Subcutaneous abdominal adipose tissue (tissue), 5 donors: ENCODE results near the gene OXCT1.
"Not testable (repeated sequence)": the region's sequence is repeated elsewhere in the genome, so short reads cannot be mapped to it uniquely, and the experiment has no call there.

ENCODE experiments used
- H3K27ac ChIP-seq: one replicate; pipeline ENCODE4 v1.7.0; 2013; ENCODE audit warnings: low read depth, mild to moderate bottlenecking, inconsistent platforms, low read length, moderate library complexity
- H3K27me3 ChIP-seq, 5 donors: one replicate each; pipeline ENCODE4 v1.7.0; 2013; ENCODE audit warnings: low read length in 5 of 5, inconsistent platforms in 1 of 5; ENCODE audit not compliant: control insufficient read depth in 5 of 5, insufficient read depth in 4 of 5
- H3K36me3 ChIP-seq, 5 donors: one replicate each; pipeline ENCODE4 v1.7.0; 2013; ENCODE audit warnings: low read length in 5 of 5; ENCODE audit not compliant: control insufficient read depth in 5 of 5, insufficient read depth in 5 of 5
- H3K4me1 ChIP-seq, 5 donors: one replicate each; pipeline ENCODE4 v1.7.0; 2013; ENCODE audit warnings: low read length in 5 of 5, mild to moderate bottlenecking in 3 of 5, moderate library complexity in 1 of 5; ENCODE audit not compliant: control insufficient read depth in 5 of 5, insufficient read depth in 5 of 5
- H3K4me3 ChIP-seq, 5 donors: one replicate each; pipeline ENCODE4 v1.7.0; 2013; ENCODE audit warnings: low read length in 5 of 5, low read depth in 1 of 5
- H3K9ac ChIP-seq, 5 donors: one replicate each; pipeline ENCODE4 v1.7.0; 2013; ENCODE audit warnings: low read length in 5 of 5, mild to moderate bottlenecking in 4 of 5, moderate library complexity in 3 of 5
- H3K9me3 ChIP-seq, 5 donors: one replicate each; pipeline ENCODE4 v1.7.0; 2013; ENCODE audit warnings: low read length in 5 of 5; ENCODE audit not compliant: control insufficient read depth in 5 of 5
- donor health status: healthy.
- donor health status: healthy.
- donor health status: healthy.
- donor health status: healthy.
- donor health status: healthy.

The OXCT1 gene

GRCh38 chr5:41852293-41852692 lies 17.9 kb downstream of the OXCT1 start:
- Histone ChIP-seq H3K4me3 (no peak overlapping the region), H3K9ac (no peak overlapping the region), H3K36me3 (peaks cover 31 to 53% (median 40%) of the 10 kb centered on the region in 5 donors), H3K4me1 (no peaks in the 10 kb centered on the region), H3K27ac (no peak overlapping the region), H3K9me3 (no peaks in the 10 kb centered on the region), H3K27me3 (no peaks in the 10 kb centered on the region)

DNA sequence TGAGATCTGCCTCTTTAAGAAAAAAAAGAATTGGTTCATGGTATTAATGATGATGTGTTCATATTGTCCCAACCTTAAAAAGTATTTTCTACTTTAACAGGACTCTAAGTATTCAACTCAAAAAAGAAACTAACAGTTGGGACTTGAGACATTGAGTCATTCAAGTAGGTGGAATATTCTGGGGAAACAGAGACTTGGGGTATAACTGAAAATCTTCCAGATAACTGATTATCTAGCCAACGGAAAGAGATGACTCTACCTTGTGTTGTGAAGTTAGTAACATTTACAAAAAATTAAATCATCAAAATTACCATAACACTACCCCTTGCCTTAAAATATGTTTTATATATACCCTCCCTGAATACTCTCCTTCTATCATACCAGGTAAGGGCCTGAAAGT lies 19.1 kb downstream of the OXCT1 start:
- H3K9me3 ChIP-seq = no peaks in the 10 kb centered on the region
- H3K27me3 ChIP-seq = no peaks in the 10 kb centered on the region
- peaks cover 31 to 52% (median 40%) of the 10 kb centered on the region in 5 donors for H3K36me3 ChIP-seq
- H3K4me1 ChIP-seq = no peaks in the 10 kb centered on the region
- no peak overlapping the region for H3K27ac ChIP-seq
- no peak overlapping the region for H3K9ac ChIP-seq
- no peak overlapping the region for H3K4me3 ChIP-seq

DNA sequence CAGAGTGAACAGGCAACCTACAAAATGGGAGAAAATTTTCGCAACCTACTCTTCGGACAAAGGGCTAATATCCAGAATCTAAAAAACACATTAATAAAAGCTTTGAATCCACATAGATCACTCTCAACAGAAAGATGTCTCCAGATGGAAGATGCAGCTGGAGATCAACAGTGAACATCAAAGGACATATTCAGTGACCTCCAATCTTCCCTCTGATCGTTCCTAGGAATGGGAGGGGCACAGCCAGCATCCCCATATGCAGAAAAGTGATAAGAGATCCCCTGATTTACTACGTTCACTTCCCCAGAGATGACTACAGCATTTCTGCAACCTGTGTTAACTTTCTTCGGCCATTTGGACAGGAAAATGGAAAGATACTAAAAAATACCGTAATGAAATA lies 21.2 kb downstream of the OXCT1 start:
- Histone ChIP-seq H3K27ac (no peak overlapping the region), H3K4me1 (no peaks in the 10 kb centered on the region), H3K4me3 (no peak overlapping the region), H3K9me3 (no peaks in the 10 kb centered on the region), H3K36me3 (peaks cover 24 to 46% (median 30%) of the 10 kb centered on the region in 5 donors), H3K9ac (no peak overlapping the region), H3K27me3 (no peaks in the 10 kb centered on the region)

- H3K27me3 ChIP-seq, H3K27ac ChIP-seq, H3K4me1 ChIP-seq, H3K9ac ChIP-seq, H3K9me3 ChIP-seq, H3K4me3 ChIP-seq: not testable (repeated sequence)
- H3K36me3 ChIP-seq = peaks cover 11 to 23% (median 20%) of the 10 kb centered on the region in 5 donors
Observed at GRCh38 chr5:41845751-41846150, 24.5 kb downstream of the OXCT1 start.

DNA sequence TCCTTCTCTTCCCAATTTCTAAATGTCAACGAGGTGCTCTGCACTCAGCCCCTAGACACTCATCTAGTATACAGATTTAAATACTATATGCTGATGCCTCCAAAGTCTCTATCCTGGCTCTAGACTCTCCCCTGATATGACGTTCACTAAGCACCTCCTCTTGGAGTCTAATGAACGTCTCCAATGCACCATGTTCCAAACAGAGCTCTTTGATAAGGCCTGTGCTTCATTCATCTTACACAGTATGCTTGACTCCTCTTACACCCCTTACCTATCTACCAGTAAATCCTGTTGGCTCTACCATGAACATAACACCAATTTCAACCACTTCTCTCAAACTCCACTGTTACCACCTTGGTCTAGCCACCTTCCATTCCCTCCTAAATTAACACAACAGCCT lies 25.7 kb downstream of the OXCT1 start:
- H3K4me3 ChIP-seq = no peak overlapping the region
- no peak overlapping the region for H3K27ac ChIP-seq
- H3K9ac ChIP-seq = no peak overlapping the region
- no peaks in the 10 kb centered on the region for H3K27me3 ChIP-seq
- no peaks in the 10 kb centered on the region for H3K9me3 ChIP-seq
- peaks cover 7 to 20% (median 15%) of the 10 kb centered on the region in 5 donors for H3K36me3 ChIP-seq
- H3K4me1 ChIP-seq = no peaks in the 10 kb centered on the region

- Histone ChIP-seq H3K4me3 (no peak overlapping the region), H3K36me3 (peaks cover 0 to 16% (median 11%) of the 10 kb centered on the region in 5 donors), H3K9ac (no peak overlapping the region), H3K9me3 (no peaks in the 10 kb centered on the region), H3K27me3 (no peaks in the 10 kb centered on the region), H3K27ac (no peak overlapping the region), H3K4me1 (no peaks in the 10 kb centered on the region)
Observed at GRCh38 chr5:41843456-41844370, 26.5 kb downstream of the OXCT1 start.

DNA sequence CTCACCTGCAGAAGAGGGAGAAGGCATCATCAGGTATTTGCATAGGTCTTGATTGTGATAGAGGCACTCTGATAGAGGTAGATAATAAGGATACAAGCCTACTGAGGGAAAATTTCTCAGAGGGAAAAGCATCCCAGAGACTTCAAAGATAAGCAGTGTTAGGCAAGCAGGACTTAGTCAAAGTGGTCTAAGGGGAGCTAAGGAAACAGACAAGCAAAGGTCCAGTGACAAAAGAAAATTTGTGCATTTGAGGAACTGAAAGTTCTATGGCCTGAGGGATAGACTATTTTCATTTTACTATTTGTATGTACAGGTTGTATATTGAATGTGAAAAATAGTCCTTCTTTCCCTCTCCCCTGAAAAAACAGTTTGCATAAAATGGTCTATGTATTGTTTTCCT lies 27.4 kb downstream of the OXCT1 start:
- Histone ChIP-seq H3K9ac (no peak overlapping the region), H3K4me1 (no peaks in the 10 kb centered on the region), H3K4me3 (no peak overlapping the region), H3K9me3 (no peaks in the 10 kb centered on the region), H3K27me3 (no peaks in the 10 kb centered on the region), H3K27ac (no peak overlapping the region), H3K36me3 (peaks cover 3 to 19% (median 16%) of the 10 kb centered on the region in 5 donors)

- Histone ChIP-seq H3K9ac (no peak overlapping the region), H3K4me3 (no peak overlapping the region), H3K27ac (no peak overlapping the region), H3K27me3 (no peaks in the 10 kb centered on the region), H3K4me1 (no peaks in the 10 kb centered on the region), H3K9me3 (no peaks in the 10 kb centered on the region), H3K36me3 (peaks cover 7 to 19% (median 16%) of the 10 kb centered on the region in 5 donors)
Observed at GRCh38 chr5:41841325-41841724, 28.9 kb downstream of the OXCT1 start.

DNA sequence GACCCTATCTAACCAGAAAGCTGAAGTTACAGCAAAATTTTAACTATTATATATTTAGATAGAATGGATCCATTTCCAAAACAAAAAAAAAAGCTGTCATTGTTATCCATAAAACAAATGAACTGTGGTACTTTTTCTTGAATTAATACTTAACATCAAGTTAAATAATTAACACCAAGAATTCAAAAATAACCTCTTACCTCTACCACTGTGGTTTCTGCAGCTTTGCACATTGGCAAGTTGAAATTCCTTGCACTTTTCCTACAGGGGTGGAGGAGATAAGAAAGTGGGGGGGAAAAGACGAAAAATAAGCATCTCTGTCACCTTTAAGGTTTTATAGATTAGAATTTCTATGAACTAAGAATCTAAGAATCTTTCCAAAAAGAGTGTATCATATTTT lies 30.0 kb downstream of the OXCT1 start:
- Histone ChIP-seq H3K27ac (no peak overlapping the region), H3K4me1 (no peaks in the 10 kb centered on the region), H3K27me3 (no peaks in the 10 kb centered on the region), H3K36me3 (peaks cover 7 to 26% (median 16%) of the 10 kb centered on the region in 5 donors), H3K9me3 (no peaks in the 10 kb centered on the region), H3K4me3 (no peak overlapping the region), H3K9ac (no peak overlapping the region)

- Histone ChIP-seq H3K27ac (no peak overlapping the region), H3K27me3 (no peaks in the 10 kb centered on the region), H3K4me3 (no peak overlapping the region), H3K36me3 (peaks cover 10 to 26% (median 13%) of the 10 kb centered on the region in 5 donors), H3K4me1 (no peaks in the 10 kb centered on the region), H3K9me3 (no peaks in the 10 kb centered on the region), H3K9ac (no peak overlapping the region)
Observed at GRCh38 chr5:41837793-41838192, 32.4 kb downstream of the OXCT1 start.
